ENCODE measurements around the gene UBR2.
"Not testable (repeated sequence)": the region's sequence is repeated elsewhere in the genome, so short reads cannot be mapped to it uniquely, and the experiment has no call there.

UBR2 gene

DNA sequence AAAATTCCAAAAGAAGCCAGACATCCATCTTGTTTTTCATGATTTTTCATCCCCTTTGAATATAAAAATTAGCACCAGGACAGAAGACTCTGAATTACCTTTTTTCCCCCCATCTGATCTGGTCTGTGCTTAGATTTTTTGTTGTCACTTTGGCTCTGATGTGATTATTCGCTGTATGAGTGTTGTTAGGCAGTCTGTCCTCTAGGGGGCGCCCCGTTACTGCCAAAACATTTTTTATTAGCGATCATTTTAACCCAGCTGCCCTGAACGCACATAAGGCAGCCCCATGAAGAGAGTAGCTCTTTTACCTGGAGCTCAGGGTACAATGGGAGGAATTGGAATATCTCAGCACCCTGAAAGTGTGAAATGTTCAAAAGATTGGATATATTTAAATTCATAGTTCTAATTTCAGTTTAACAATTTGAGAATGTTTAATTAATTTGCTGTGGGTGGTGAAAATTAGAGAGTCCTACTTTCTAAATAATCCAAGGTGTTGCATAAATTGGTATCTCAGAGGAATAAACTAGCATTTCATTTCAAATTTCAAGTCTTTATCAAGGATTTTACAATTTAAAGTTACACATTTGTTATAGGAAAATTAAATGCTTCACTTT is 97.8 kb downstream of the UBR2 start:
- no peak overlapping the region for H3K4me3 ChIP-seq (ENCODE audit: low read depth, low read length)
- DNase-seq (ENCODE audit: low read depth) = peak; percentile 81
- TF ChIP-seq, protein P1, sequence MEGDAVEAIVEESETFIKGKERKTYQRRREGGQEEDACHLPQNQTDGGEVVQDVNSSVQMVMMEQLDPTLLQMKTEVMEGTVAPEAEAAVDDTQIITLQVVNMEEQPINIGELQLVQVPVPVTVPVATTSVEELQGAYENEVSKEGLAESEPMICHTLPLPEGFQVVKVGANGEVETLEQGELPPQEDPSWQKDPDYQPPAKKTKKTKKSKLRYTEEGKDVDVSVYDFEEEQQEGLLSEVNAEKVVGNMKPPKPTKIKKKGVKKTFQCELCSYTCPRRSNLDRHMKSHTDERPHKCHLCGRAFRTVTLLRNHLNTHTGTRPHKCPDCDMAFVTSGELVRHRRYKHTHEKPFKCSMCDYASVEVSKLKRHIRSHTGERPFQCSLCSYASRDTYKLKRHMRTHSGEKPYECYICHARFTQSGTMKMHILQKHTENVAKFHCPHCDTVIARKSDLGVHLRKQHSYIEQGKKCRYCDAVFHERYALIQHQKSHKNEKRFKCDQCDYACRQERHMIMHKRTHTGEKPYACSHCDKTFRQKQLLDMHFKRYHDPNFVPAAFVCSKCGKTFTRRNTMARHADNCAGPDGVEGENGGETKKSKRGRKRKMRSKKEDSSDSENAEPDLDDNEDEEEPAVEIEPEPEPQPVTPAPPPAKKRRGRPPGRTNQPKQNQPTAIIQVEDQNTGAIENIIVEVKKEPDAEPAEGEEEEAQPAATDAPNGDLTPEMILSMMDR (IDR thresholded peaks at IDR 0.05; ENCODE audit: insufficient read depth, low read depth, low read length, missing control alignments) = peak; percentile 80

DNA sequence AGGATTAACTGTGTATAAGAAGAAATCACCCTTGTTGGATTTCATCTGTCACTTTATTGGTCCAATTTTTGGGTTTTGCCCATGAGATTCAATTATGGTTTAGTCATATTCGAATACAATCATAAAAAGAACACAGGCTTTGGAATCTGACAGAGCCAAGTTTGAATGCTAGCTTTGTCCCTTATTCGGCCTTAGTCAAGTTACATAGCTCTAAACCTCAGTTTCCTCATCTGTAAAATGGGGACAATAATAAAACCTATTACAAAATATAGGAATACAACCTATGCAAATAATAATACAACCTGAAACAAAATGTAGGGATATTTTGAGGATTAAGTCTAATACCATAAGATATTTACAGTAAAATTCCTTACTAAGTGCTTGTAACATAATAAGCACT is 100.9 kb downstream of the UBR2 start:
- DNase-seq (ENCODE audit: low read depth) = no peak
- H3K4me3 ChIP-seq (ENCODE audit: low read depth, low read length) = no peak overlapping the region
- TF ChIP-seq, protein P1 (IDR thresholded peaks at IDR 0.05; ENCODE audit: insufficient read depth, low read depth, low read length, missing control alignments) = no peak

DNA sequence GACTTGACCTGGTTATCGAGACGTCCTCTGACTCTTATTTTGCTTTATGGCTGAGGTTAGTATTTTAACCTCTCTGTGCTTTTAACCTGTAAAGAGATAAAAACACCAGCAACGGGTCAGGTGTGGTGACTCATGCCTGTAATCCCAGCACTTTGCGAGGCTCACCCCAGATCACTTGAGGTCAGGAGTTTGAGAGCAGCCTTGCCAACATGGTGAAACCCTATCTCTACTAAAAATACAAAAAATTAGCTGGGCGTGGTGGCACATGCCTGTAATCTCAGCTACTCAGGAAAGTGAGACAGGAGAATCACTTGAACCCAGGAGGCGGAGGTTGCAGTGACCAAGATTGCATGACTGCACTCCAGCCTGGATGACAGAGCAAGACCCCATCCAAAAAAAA is 110.5 kb downstream of the UBR2 start:
- DNase-seq (ENCODE audit: low read depth) = not testable (repeated sequence)

DNA sequence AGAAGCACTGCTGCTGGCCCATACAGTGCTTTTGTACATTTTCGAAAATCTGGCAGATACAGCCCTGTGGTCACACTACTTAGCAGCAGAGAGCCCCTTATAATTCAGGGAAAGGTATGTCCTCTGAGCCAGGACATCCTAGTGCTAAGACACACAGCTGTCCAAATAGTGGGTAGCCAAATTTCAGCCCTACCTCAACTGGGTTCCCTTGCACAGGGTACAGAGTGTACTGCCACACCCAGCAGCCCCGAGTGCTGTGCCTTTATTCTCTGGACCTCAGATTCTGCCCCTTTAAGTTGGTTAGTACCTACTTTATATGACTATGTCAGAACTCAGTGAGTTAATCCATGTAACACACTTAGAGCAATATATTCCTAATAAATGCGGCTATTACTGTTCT is 111.0 kb downstream of the UBR2 start:
- no peak for DNase-seq (ENCODE audit: low read depth)
- H3K4me3 ChIP-seq (ENCODE audit: low read depth, low read length) = no peak overlapping the region
- TF ChIP-seq, protein P1 (IDR thresholded peaks at IDR 0.05; ENCODE audit: insufficient read depth, low read depth, low read length, missing control alignments) = no peak

More for the DNA sequence above, 110.5 kb downstream of the UBR2 start:
- not testable (repeated sequence) for H3K4me3 ChIP-seq (ENCODE audit: low read depth, low read length)

DNA sequence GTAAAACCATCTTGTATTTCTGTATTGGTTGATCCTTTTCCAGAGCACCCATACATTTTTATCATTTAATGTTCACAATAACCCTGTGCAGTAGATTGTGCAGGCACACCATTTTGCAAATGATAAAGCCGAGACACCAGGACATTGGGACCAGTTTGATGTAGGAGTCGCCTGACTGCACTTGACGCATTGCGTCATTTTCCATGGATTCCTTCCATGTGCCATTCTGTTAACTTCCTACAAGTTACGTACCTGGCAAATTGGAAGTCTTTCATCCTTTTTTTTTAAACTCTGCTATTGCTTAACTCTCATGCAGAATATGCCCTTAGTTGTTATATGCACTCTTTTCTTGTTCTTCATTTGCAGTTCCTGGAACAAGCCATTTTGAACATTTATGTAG is 115.5 kb downstream of the UBR2 start:
- DNase-seq (ENCODE audit: low read depth) = no peak
- H3K4me3 ChIP-seq (ENCODE audit: low read depth, low read length) = no peak overlapping the region
- TF ChIP-seq, protein P1 (IDR thresholded peaks at IDR 0.05; ENCODE audit: insufficient read depth, low read depth, low read length, missing control alignments) = no peak

DNA sequence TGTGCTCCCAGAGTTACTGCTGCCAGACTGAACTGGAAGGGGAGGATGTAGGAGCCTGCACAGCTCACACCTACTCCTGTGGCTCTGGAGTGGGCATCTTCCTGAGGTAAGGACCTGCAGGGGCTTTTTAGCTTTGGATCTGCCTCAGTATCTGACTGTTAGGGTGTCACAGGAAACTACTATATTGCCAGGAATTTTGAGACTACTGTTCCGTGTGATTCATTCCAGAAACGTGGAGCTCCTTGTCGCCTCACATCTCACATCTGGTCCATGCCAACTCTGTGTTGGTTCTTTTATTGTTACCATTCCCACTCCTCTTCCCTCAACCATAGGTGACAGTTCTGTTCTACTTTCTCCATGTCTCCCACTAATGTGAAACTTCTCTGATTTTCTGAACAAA is 124.5 kb downstream of the UBR2 start:
- no peak for DNase-seq (ENCODE audit: low read depth)
- H3K4me3 ChIP-seq (ENCODE audit: low read depth, low read length) = no peak overlapping the region
- TF ChIP-seq, protein P1 (IDR thresholded peaks at IDR 0.05; ENCODE audit: insufficient read depth, low read depth, low read length, missing control alignments) = no peak

DNA sequence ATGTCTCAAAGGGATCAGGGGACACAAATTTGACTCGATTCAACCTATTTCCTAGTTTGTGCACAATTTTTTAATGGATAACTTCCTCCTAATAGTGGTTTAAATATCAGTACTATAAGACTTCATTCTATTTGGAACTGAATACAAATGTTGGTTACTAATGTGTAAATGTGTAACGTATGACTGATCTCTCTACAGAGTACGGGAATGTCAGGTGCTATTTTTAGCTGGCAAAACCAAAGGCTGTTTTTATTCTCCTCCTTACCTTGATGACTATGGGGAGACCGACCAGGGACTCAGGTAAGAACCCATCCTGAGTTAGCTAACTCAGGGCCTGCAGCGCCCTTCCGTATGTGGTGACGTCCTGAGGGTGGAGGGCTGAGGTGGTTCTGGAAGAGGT is 125.5 kb downstream of the UBR2 start:
- DNase-seq (ENCODE audit: low read depth) = no peak
- TF ChIP-seq, protein P1 (IDR thresholded peaks at IDR 0.05; ENCODE audit: insufficient read depth, low read depth, low read length, missing control alignments) = no peak
- H3K4me3 ChIP-seq (ENCODE audit: low read depth, low read length) = no peak overlapping the region
